BLaER1 treated with 17β-estradiol and CSF1 and Interleukin-3, amounts not matched to agents 10 nM and 100 nM (cell line): ENCODE measurements around the gene GAGE12G.
"Not testable (repeated sequence)": the region's sequence is repeated elsewhere in the genome, so short reads cannot be mapped to it uniquely, and the experiment has no call there.

Experiments
- H3K27ac ChIP-seq, 11 experiments: shearing (Covaris generic); formaldehyde crosslinking; 2 replicates each; pipeline ENCODE4 v1.8.1; 2022
- H3K27me3 ChIP-seq, 11 experiments: shearing (Covaris generic); formaldehyde crosslinking; 2 replicates each; pipeline ENCODE4 v1.8.1; 2022
- H3K36me3 ChIP-seq, 11 experiments: shearing (Covaris generic); formaldehyde crosslinking; 2 replicates each; pipeline ENCODE4 v1.8.1; 2022
- H3K4me1 ChIP-seq, 10 experiments: shearing (Covaris generic); formaldehyde crosslinking; 2 replicates each; pipeline ENCODE4 v1.8.1; 2022
- H3K4me2 ChIP-seq, 11 experiments: shearing (Covaris generic); formaldehyde crosslinking; 2 replicates each; pipeline ENCODE4 v1.8.1; 2022
- H3K4me3 ChIP-seq, 10 experiments: shearing (Covaris generic); formaldehyde crosslinking; 2 replicates each; pipeline ENCODE4 v1.8.1; 2022
- H3K9ac ChIP-seq, 11 experiments: shearing (Covaris generic); formaldehyde crosslinking; 2 replicates each; pipeline ENCODE4 v1.8.1; 2022
- H3K9me3 ChIP-seq, 11 experiments: shearing (Covaris generic); formaldehyde crosslinking; replicated peaks in 1 of 11; 2 replicates each; pipeline ENCODE4 v1.8.1; 2022
- H4K20me1 ChIP-seq, 11 experiments: shearing (Covaris generic); formaldehyde crosslinking; 2 replicates each; pipeline ENCODE4 v1.8.1; 2022

Gene GAGE12G, protein sequence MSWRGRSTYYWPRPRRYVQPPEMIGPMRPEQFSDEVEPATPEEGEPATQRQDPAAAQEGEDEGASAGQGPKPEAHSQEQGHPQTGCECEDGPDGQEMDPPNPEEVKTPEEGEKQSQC

DNA sequence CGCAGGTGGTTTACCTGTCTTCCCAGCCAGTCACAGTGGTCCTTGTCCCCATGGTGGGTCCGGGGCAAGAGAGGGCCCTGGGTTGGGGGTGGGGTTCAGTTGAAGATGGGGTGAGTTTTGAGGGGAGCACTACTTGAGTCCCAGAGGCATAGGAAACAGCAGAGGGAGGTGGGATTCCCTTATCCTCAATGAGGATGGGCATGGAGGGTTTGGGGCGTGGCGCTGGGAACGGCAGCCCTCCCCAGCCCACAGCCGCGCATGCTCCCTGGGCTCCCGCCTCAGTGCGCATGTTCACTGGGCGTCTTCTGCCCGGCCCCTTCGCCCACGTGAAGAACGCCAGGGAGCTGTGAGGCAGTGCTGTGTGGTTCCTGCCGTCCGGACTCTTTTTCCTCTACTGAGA lies at the start of gene GAGE12G:
Gene GAGE12G, plus strand, starts transcription at position 301 of the 400 bp plus-strand sequence. CDS start 1,155 bp downstream, outside the sequence.
- not testable (repeated sequence) for H3K36me3 ChIP-seq, H3K4me3 ChIP-seq, H3K27ac ChIP-seq, H4K20me1 ChIP-seq, H3K9me3 ChIP-seq, H3K9ac ChIP-seq, H3K4me2 ChIP-seq, H3K4me1 ChIP-seq, H3K27me3 ChIP-seq

DNA sequence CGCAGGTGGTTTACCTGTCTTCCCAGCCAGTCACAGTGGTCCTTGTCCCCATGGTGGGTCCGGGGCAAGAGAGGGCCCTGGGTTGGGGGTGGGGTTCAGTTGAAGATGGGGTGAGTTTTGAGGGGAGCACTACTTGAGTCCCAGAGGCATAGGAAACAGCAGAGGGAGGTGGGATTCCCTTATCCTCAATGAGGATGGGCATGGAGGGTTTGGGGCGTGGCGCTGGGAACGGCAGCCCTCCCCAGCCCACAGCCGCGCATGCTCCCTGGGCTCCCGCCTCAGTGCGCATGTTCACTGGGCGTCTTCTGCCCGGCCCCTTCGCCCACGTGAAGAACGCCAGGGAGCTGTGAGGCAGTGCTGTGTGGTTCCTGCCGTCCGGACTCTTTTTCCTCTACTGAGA lies 38.3 kb upstream of the GAGE12G start, which contains the start of gene GAGE12C:
Gene GAGE12C, plus strand, starts transcription at position 301 of the 400 bp plus-strand sequence. CDS start 1,155 bp downstream, outside the sequence.
- H3K27ac ChIP-seq = not testable (repeated sequence)

DNA sequence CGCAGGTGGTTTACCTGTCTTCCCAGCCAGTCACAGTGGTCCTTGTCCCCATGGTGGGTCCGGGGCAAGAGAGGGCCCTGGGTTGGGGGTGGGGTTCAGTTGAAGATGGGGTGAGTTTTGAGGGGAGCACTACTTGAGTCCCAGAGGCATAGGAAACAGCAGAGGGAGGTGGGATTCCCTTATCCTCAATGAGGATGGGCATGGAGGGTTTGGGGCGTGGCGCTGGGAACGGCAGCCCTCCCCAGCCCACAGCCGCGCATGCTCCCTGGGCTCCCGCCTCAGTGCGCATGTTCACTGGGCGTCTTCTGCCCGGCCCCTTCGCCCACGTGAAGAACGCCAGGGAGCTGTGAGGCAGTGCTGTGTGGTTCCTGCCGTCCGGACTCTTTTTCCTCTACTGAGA lies 28.8 kb upstream of the GAGE12G start, which contains the start of gene GAGE12D:
Gene GAGE12D, plus strand, starts transcription at position 301 of the 400 bp plus-strand sequence. CDS start 1,155 bp downstream, outside the sequence.
- not testable (repeated sequence) for H3K27me3 ChIP-seq, H3K9ac ChIP-seq, H3K36me3 ChIP-seq, H3K4me3 ChIP-seq, H4K20me1 ChIP-seq, H3K4me1 ChIP-seq, H3K9me3 ChIP-seq, H3K27ac ChIP-seq, H3K4me2 ChIP-seq

More for the DNA sequence above, 38.3 kb upstream of the GAGE12G start, which contains the start of gene GAGE12C:
- H3K9me3 ChIP-seq, H3K4me3 ChIP-seq, H3K36me3 ChIP-seq, H3K9ac ChIP-seq, H4K20me1 ChIP-seq, H3K4me1 ChIP-seq, H3K27me3 ChIP-seq, H3K4me2 ChIP-seq: not testable (repeated sequence)

DNA sequence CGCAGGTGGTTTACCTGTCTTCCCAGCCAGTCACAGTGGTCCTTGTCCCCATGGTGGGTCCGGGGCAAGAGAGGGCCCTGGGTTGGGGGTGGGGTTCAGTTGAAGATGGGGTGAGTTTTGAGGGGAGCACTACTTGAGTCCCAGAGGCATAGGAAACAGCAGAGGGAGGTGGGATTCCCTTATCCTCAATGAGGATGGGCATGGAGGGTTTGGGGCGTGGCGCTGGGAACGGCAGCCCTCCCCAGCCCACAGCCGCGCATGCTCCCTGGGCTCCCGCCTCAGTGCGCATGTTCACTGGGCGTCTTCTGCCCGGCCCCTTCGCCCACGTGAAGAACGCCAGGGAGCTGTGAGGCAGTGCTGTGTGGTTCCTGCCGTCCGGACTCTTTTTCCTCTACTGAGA lies 19.2 kb upstream of the GAGE12G start, which contains the start of gene GAGE12E:
Gene GAGE12E, plus strand, starts transcription at position 301 of the 400 bp plus-strand sequence. CDS start 1,155 bp downstream, outside the sequence.
- H3K36me3 ChIP-seq, H3K27me3 ChIP-seq, H3K4me2 ChIP-seq, H3K4me1 ChIP-seq, H3K9me3 ChIP-seq, H3K4me3 ChIP-seq, H4K20me1 ChIP-seq, H3K27ac ChIP-seq, H3K9ac ChIP-seq: not testable (repeated sequence)

DNA sequence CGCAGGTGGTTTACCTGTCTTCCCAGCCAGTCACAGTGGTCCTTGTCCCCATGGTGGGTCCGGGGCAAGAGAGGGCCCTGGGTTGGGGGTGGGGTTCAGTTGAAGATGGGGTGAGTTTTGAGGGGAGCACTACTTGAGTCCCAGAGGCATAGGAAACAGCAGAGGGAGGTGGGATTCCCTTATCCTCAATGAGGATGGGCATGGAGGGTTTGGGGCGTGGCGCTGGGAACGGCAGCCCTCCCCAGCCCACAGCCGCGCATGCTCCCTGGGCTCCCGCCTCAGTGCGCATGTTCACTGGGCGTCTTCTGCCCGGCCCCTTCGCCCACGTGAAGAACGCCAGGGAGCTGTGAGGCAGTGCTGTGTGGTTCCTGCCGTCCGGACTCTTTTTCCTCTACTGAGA lies 9.7 kb upstream of the GAGE12G start, which contains the start of gene GAGE12F:
Gene GAGE12F, plus strand, starts transcription at position 301 of the 400 bp plus-strand sequence. CDS start 1,155 bp downstream, outside the sequence.
- not testable (repeated sequence) for H3K9me3 ChIP-seq, H4K20me1 ChIP-seq, H3K4me2 ChIP-seq, H3K4me3 ChIP-seq, H3K9ac ChIP-seq, H3K27me3 ChIP-seq, H3K36me3 ChIP-seq, H3K4me1 ChIP-seq, H3K27ac ChIP-seq

DNA sequence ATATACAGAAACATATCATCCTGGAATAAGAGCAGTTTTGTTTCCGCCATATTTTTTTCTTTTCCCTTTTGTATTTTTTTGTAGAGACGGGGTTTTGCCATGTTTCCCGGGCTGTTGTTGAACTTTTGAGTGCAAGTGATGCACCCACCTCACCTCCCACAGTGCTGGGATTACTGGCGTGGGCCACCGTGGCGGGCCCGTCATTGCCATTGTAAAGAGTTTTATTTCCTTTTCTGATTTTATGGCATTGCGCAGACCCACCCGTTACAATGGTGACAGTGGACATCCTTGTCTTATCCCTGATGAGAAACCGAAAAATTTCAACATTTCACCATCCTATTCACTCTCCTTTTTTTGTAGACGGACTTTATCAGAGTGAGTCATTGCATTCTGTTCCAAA lies 1.5 kb upstream of the GAGE12G start:
- H3K9me3 ChIP-seq, H3K4me2 ChIP-seq, H4K20me1 ChIP-seq, H3K4me1 ChIP-seq, H3K27ac ChIP-seq, H3K27me3 ChIP-seq, H3K9ac ChIP-seq, H3K36me3 ChIP-seq, H3K4me3 ChIP-seq: not testable (repeated sequence)

DNA sequence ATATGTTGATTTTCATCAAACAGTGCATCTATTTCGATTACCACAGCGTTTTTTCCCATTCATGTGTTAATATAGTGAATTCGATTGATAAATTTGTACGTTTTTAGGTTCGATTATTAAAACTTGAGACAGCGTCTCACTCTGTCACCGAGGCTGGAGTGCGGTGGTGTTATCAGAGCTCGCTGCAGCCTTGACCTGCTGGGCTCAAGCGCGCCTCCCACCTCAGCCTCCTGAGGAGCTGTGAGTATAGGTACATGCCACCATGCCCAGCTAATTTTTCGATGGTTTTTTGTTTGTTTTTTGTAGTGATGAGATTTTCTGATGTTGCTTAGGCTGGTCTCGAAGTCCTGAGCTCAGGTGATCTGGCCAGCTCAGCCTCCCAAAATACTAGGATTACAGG lies 1.0 kb upstream of the GAGE12G start:
- H3K9ac ChIP-seq, H3K36me3 ChIP-seq, H3K4me1 ChIP-seq, H3K4me2 ChIP-seq, H4K20me1 ChIP-seq, H3K27ac ChIP-seq, H3K4me3 ChIP-seq, H3K27me3 ChIP-seq, H3K9me3 ChIP-seq: not testable (repeated sequence)

DNA sequence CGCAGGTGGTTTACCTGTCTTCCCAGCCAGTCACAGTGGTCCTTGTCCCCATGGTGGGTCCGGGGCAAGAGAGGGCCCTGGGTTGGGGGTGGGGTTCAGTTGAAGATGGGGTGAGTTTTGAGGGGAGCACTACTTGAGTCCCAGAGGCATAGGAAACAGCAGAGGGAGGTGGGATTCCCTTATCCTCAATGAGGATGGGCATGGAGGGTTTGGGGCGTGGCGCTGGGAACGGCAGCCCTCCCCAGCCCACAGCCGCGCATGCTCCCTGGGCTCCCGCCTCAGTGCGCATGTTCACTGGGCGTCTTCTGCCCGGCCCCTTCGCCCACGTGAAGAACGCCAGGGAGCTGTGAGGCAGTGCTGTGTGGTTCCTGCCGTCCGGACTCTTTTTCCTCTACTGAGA lies 9.4 kb downstream of the GAGE12G start, which contains the start of gene GAGE12H:
Gene GAGE12H, plus strand, starts transcription at position 301 of the 400 bp plus-strand sequence. CDS start 1,155 bp downstream, outside the sequence.
- not testable (repeated sequence) for H3K4me3 ChIP-seq, H3K9me3 ChIP-seq, H3K4me2 ChIP-seq, H3K9ac ChIP-seq, H3K36me3 ChIP-seq, H4K20me1 ChIP-seq, H3K27me3 ChIP-seq, H3K4me1 ChIP-seq, H3K27ac ChIP-seq

DNA sequence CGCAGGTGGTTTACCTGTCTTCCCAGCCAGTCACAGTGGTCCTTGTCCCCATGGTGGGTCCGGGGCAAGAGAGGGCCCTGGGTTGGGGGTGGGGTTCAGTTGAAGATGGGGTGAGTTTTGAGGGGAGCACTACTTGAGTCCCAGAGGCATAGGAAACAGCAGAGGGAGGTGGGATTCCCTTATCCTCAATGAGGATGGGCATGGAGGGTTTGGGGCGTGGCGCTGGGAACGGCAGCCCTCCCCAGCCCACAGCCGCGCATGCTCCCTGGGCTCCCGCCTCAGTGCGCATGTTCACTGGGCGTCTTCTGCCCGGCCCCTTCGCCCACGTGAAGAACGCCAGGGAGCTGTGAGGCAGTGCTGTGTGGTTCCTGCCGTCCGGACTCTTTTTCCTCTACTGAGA lies 19.0 kb downstream of the GAGE12G start, which contains the start of gene GAGE2A:
Gene GAGE2A, plus strand, starts transcription at position 301 of the 400 bp plus-strand sequence. CDS start 1,155 bp downstream, outside the sequence.
- not testable (repeated sequence) for H3K9ac ChIP-seq, H3K9me3 ChIP-seq, H3K4me3 ChIP-seq, H3K4me2 ChIP-seq, H3K36me3 ChIP-seq, H3K4me1 ChIP-seq, H3K27ac ChIP-seq, H3K27me3 ChIP-seq, H4K20me1 ChIP-seq

DNA sequence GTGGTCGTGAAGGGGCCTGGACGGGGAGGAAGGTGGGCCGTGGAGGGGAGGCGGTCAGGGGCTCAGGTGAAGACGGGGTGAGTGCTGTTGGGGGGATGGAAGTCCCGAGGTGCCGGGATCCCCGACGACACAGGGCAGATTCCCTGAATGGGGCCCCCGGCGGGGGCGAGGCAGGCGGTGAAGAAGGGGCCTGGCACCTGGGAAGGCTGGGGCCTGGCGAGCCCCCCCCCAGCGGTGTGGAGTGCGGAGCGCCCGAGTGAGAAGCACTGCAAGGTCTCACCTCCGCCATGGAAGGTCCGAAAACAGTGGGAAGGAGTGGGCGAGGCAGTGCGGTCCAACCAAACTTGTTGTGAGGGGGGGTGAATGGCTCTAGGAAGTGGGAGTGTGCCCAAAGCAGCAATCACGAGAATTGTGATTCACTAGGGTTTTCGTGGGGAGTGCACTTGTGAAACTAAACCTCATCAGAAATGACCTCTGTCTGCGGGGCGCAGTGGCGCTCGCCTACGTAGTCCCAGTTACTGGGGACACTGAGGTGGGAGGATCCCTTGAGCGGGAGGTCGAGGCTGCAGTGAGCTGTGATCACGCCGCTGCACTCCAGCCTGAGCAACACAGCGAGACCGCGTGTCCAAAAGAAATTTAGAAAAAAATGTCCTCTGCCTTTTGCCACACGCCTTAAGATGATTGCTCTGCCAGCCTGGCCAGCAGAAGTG lies 19.7 kb downstream of the GAGE12G start:
- H3K27me3 ChIP-seq, H3K36me3 ChIP-seq, H3K4me1 ChIP-seq, H3K27ac ChIP-seq, H3K9ac ChIP-seq, H3K9me3 ChIP-seq, H3K4me2 ChIP-seq, H3K4me3 ChIP-seq, H4K20me1 ChIP-seq: not testable (repeated sequence)

DNA sequence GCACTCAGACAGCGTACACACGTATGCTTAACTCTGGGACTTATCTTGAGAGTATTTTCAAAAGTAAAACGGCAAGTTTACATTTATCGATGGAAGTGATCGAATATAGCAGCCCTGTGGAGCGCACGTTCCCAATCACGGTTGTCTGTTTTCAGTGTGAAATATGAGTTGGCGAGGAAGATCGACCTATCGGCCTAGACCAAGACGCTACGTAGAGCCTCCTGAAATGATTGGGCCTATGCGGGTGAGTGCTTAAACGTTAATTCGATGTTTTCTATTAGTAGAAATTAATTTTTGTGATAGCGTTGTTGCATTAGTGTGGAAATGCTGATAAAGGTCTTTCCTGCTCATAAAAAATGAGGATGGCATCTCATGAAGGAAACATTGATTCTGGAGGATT lies 20.3 kb downstream of the GAGE12G start:
- H3K4me3 ChIP-seq, H3K4me2 ChIP-seq, H3K9me3 ChIP-seq, H3K4me1 ChIP-seq, H3K27ac ChIP-seq, H3K27me3 ChIP-seq, H3K36me3 ChIP-seq, H4K20me1 ChIP-seq, H3K9ac ChIP-seq: not testable (repeated sequence)

DNA sequence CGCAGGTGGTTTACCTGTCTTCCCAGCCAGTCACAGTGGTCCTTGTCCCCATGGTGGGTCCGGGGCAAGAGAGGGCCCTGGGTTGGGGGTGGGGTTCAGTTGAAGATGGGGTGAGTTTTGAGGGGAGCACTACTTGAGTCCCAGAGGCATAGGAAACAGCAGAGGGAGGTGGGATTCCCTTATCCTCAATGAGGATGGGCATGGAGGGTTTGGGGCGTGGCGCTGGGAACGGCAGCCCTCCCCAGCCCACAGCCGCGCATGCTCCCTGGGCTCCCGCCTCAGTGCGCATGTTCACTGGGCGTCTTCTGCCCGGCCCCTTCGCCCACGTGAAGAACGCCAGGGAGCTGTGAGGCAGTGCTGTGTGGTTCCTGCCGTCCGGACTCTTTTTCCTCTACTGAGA lies 28.5 kb downstream of the GAGE12G start, which contains the start of gene GAGE1:
Gene GAGE1, plus strand, starts transcription at position 301 of the 400 bp plus-strand sequence. CDS start 1,155 bp downstream, outside the sequence.
- H3K4me1 ChIP-seq, H3K4me3 ChIP-seq, H4K20me1 ChIP-seq, H3K27me3 ChIP-seq, H3K4me2 ChIP-seq, H3K27ac ChIP-seq, H3K9ac ChIP-seq, H3K9me3 ChIP-seq, H3K36me3 ChIP-seq: not testable (repeated sequence)
